ENCODE measurements around the gene LCE7A.

Gene LCE7A

GRCh38 chr1:152880907-152881306, 21.1 kb downstream of the LCE7A start:
- DNase-seq = no peak

GRCh38 chr1:152884085-152884484, 24.3 kb downstream of the LCE7A start:
- no peak for DNase-seq

DNA sequence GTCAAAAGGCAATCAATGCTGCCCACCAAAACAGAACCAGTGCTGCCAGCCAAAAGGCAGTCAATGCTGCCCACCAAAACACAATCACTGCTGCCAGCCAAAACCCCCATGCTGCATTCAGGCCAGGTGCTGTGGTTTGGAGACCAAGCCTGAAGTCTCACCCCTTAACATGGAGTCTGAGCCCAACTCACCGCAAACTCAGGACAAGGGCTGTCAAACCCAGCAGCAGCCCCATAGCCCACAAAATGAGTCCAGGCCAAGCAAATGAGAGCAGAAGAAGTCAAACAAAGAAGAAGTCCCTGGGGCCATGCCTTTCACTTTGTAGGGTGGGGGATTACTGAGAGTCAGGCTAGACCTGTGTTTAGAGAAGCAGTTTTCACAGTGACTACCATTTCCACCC, 24.7 kb downstream of the LCE7A start:
- DNase-seq = no peak

DNA sequence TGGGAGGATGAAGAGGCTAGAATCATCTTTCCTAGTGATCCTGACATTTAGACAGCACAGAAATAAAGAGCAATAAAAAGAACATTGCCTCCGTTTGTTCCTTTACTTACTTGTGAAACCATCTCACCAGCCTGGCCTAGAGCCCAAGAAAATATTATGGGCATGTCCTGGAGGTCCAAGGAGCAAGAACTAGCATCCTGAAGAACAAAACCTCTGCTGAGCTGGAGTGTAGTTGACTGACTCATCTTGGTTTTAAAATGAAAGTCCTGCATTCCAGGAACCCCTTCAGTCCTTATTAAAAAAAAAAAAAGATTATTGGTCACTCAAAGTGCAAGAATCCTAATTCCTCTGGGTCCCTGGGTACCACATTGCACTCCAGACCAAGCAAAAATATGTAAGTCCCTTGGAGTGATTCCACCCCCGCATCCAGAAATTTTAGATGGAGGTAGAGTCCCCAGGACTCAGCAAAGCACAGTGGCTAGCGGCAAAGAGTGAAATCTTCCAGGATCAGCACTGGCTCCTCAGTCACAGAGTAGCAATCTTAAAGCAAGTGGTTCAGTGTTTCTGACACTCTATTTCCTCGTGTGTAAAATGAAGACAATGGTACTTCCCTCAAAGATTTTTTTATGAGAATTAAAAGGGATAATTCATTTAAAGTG, 25.3 kb downstream of the LCE7A start:
- no peak for DNase-seq

DNA sequence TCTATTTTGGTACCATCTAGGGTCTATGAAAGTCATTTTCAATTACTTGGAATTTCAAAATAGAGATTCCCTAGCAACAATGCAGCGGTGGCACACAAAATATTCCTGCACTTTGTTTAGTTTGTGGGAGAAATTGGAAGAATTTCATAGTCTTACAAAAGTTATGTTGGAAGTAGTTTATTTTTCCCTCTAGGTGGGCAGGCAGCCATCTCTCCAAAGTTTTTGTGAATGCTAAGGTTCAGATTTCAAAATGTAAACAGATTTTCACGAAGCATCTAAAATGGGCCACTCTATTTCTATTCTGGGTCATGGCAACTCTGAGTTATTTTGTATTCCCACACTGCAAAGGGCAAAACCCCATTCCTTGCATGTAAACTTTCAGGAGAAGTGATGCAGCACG, 26.3 kb downstream of the LCE7A start:
- DNase-seq = no peak

GRCh38 chr1:152886758-152887409, 27.1 kb downstream of the LCE7A start:
- no peak for DNase-seq

GRCh38 chr1:152888126-152888525, 28.3 kb downstream of the LCE7A start:
- no peak for DNase-seq

DNA sequence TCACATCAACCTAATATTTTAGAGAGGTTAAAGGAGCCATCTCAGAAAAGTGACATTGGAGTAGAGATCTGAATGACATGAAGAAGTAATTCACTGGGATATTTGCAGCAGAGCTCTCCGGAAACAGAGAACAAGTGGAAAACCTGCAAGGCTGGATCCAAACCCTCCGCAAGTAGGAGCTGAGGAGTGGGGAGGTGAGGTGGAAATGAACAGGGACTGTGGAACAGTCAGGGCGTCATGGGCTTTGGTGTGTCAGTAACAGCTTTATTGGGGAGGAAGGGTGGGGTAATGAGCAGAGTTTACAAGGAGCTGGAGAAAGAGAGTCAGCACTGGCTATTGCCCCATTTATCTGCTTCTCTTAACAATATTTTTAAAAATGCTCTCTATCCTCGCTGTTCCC, 39.2 kb downstream of the LCE7A start:
- no peak for DNase-seq

DNA sequence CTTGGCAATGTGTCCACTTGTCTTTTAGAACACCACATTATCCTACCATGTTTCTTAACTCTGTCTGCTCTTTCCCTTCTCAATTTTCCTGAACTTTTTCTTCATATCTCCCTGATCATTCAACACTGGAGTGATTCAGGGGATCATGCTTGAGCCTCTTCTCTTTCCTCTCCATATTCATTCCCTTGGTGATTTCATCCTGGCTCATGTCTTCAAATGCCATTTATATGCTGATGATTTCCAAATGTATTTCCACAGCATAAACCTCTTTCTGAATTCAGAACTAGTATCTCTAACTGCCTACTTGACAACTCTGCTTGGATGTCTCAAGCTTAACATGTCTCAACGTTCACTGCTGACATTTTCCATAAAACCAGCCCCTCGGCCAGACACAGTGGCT, 40.1 kb downstream of the LCE7A start:
- no peak for DNase-seq

- no peak for DNase-seq
Measured at GRCh38 chr1:152901631-152902030, 41.8 kb downstream of the LCE7A start.

DNA sequence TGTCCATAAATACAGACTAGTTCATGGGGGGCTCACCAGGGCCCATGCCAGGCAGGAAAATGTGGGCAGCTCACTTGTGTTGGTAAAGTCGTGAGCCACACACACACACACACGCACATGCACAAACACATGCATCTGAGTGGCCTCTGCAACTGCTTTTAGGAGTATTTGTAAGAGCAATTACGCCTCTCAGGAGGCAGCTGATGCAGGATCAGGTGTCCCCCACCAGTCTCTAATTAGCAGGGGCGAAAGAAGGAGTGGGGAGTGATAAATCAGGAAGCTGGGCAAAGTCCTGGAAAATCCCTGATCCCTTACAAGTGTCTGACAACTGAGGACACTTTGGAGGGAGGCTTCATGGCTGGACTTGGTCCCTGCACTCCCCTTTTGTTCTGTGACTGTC, 42.8 kb downstream of the LCE7A start:
- no peak for DNase-seq

- no peak for DNase-seq
Measured at GRCh38 chr1:152904688-152905440, 45.1 kb downstream of the LCE7A start.

GRCh38 chr1:152906023-152906565, 46.3 kb downstream of the LCE7A start:
- no peak for DNase-seq

DNA sequence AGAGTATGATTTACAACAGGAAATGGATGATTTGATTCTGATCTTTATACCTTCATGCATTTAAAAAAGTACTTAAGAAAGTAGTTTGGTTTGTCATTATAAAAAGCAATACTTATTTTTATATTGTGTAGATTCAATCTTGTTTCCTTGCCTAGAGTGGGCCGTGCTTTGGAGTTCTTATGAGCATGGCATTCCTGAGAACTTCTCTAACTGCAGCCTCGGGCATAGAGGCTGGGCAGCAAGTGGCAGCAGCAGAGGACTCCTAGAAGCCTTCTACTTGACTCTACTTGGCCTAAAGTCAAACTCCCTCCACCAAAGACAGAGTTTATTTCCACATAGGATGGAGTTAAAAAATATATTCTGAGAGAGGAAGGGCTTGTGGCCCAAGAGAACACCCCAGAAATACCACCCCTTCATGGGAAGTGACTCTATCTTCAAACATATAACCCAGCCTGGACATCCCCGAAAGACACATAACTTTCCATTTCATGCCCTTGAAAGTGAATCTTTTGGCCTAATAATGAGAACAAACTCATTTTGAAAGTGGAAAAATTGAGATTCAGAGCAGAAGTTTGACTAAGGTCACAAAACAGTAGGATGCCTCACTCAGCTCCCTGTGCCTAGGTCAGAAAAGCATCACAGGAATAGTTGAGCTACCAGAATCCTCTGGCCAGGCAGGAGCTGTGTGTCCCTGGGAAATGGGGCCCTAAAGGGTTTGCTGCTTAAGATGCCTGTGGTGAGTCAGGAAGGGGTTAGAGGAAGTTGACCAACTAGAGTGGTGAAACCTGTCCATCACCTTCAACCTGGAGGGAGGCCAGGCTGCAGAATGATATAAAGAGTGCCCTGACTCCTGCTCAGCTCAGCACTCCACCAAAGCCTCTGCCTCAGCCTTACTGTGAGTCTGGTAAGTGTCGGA, 48.1 kb downstream of the LCE7A start, which contains the start of gene IVL:
Gene IVL (plus strand): TSS at position 861 of the 916 bp plus-strand sequence. CDS start 1,252 bp downstream, outside the sequence.
- DNase-seq = no peak

- no peak for DNase-seq
Measured at GRCh38 chr1:152909206-152909605, 49.4 kb downstream of the LCE7A start.

Data from effector CD4-positive, alpha-beta T cell (primary cell).